Left lung (tissue), 10 donors: ENCODE results near the gene UBR2. TPM values are rescaled to one million over a fixed set of nuclear protein-coding genes. Genes with fewer than 3 reads are reported as not detected.
"Not testable (repeated sequence)": the region's sequence is repeated elsewhere in the genome, so short reads cannot be mapped to it uniquely, and the experiment has no call there.

Source experiments
- ATAC-seq: fragments of 200-7000 bp; cut with Tn5 transposase; one replicate; pipeline ENCODE4 v1.9.1; 2020; ENCODE audit warnings: moderate library complexity
- DNase-seq, 4 donors: peaks; one replicate each; pipeline ENCODE4 v3.0.0-alpha.2; 2013 to 2020
- H3K27ac ChIP-seq, 2 donors: fragments of 200-600 bp; sonication (generic) in 1 of 2; one replicate each; pipeline versions ENCODE4 v1.5.0 to v1.8.0; 2020 to 2021
- H3K27me3 ChIP-seq, 2 donors: fragments of 200-600 bp; sonication (generic) in 1 of 2; one replicate each; pipeline versions ENCODE4 v1.5.0 to v1.8.0; 2020 to 2021
- H3K36me3 ChIP-seq, 2 donors: fragments of 200-600 bp; sonication (generic) in 1 of 2; one replicate each; pipeline versions ENCODE4 v1.5.0 to v1.8.0; 2020 to 2021
- H3K4me1 ChIP-seq, 2 donors: fragments of 200-600 bp; one replicate each; pipeline ENCODE4 v1.8.0; 2021
- H3K4me3 ChIP-seq, 2 donors: fragments of 200-600 bp; sonication (generic) in 1 of 2; one replicate each; pipeline versions ENCODE4 v1.5.0 to v1.8.0; 2020 to 2021; ENCODE audit warnings: mild to moderate bottlenecking in 1 of 2
- H3K9me3 ChIP-seq, 2 donors: fragments of 200-600 bp; sonication (generic) in 1 of 2; one replicate each; pipeline versions ENCODE4 v1.5.0 to v1.8.0; 2020 to 2021
- intact Hi-C, 2 donors: fragments of 100-400 bp; cut with DNase I; formaldehyde crosslinking; loops; one replicate each; pipeline versions ENCODE4 v1.11.2 to v1.14.2; 2022
- polyA plus RNA-seq, 6 donors: library from polyadenylated mRNA; unstranded; fragments of 120-200 nt; gene quantifications; one replicate each; pipeline ENCODE4 v1.2.1, GENCODE V29; 2013; ENCODE audit not compliant: insufficient read length in 6 of 6
- total RNA-seq, 2 donors: library from RNA; stranded (reverse); fragmentation: NEBNext Ultra II Directional; extraction: Animal tissue kit (Norgen Biotek cat#: 25700); gene quantifications; one replicate each; pipeline ENCODE4 v1.2.1, GENCODE V29; 2021
- TF ChIP-seq, protein P1 (sequence below), 2 donors: fragments of 200-600 bp; sonication (generic) in 1 of 2; IDR thresholded peaks; one replicate each; pipeline versions ENCODE4 v1.5.0 to v1.8.0; 2021; ENCODE audit warnings: antibody characterized with exemption in 2 of 2
- donor health status: DM: no; HTN: yes; CAD: no.
- donor health status: DM: no; HTN: no; CAD: no.

The UBR2 gene
- total and polyA plus RNA-seq, 8 donors = 27.9 to 34.6 (median 29.3) TPM

- Histone ChIP-seq H3K9me3 (no peaks in the 10 kb centered on the region), H3K27me3 (no peaks in the 10 kb centered on the region), H3K4me3 (peak overlapping the region; percentile 39 to 52), H3K27ac (peak overlapping the region; percentile 75 to 86), H3K4me1 (peaks cover 0 to 16% of the 10 kb centered on the region in 2 donors), H3K36me3 (no peaks in the 10 kb centered on the region)
- intact Hi-C loops = loop anchor here in 1 of 2 donors (10.0 kb wide), 1 partner anchor 63 kb away; no protein-coding TSS in a partner anchor
- no peak for DNase-seq
- ATAC-seq = no peak
- TF ChIP-seq, protein P1, sequence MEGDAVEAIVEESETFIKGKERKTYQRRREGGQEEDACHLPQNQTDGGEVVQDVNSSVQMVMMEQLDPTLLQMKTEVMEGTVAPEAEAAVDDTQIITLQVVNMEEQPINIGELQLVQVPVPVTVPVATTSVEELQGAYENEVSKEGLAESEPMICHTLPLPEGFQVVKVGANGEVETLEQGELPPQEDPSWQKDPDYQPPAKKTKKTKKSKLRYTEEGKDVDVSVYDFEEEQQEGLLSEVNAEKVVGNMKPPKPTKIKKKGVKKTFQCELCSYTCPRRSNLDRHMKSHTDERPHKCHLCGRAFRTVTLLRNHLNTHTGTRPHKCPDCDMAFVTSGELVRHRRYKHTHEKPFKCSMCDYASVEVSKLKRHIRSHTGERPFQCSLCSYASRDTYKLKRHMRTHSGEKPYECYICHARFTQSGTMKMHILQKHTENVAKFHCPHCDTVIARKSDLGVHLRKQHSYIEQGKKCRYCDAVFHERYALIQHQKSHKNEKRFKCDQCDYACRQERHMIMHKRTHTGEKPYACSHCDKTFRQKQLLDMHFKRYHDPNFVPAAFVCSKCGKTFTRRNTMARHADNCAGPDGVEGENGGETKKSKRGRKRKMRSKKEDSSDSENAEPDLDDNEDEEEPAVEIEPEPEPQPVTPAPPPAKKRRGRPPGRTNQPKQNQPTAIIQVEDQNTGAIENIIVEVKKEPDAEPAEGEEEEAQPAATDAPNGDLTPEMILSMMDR (IDR thresholded peaks at IDR 0.05) = no peak
Observed at GRCh38 chr6:42727627-42728026, 163.8 kb downstream of the UBR2 start.

DNA sequence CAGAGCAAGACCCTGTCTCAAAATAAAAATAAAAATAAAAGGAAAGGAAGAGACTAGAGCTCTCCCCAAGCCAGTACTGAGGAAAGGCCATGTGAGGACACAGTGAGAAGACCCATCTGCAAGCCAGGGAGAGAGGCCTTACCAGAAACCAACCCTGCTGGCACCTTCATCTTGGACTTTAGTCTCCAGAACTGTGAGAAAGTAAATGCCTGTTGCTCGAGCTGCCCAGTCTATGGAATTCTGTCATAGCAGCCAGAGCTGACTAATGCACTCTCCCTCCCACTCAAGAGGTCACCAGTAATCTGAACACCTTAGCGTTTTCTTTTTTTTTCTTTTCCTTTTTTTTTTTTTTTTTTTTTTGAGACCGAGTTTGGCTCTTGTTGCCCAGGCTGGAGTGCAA, 165.9 kb downstream of the UBR2 start:
- peaks cover 0 to 16% of the 10 kb centered on the region in 2 donors for H3K4me1 ChIP-seq
- ATAC-seq = no peak
- no peaks in the 10 kb centered on the region for H3K9me3 ChIP-seq
- intact Hi-C loops = loop anchor here in 1 of 2 donors (10.0 kb wide), 1 partner anchor 65 kb away; no protein-coding TSS in a partner anchor
- TF ChIP-seq, protein P1 (IDR thresholded peaks at IDR 0.05) = no peak
- no peaks in the 10 kb centered on the region for H3K36me3 ChIP-seq
- H3K4me3 ChIP-seq = no peak overlapping the region
- H3K27ac ChIP-seq = no peak overlapping the region
- DNase-seq = no peak
- H3K27me3 ChIP-seq = no peaks in the 10 kb centered on the region

DNA sequence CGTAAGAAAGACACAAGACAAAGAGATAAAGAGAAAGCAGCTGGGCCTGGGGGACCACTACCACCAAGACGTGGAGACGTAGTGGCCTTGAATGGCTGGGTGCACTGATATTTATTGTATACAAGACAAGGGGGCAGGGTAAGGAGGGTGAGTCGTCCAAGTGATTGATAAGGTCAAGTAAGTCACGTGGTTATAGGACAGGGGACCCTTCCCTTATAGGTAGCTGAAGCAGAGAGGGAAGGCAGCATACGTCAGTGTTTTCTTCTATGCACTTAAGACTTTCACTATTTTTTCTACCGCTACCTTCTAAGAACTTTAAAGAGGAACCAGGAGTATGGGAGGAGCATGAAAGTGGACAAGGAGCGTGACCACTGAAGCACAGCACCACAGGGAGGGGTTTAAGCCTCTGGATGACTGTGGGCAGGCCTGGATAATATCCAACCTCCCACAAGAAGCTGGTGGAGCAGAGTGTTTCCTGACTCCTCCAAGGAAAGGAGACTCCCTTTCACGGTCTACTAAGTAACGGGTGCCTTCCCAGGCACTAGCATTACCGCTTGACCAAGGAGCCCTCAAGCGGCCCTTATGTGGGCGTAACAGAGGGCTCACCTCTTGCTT, 170.1 kb downstream of the UBR2 start:
- H3K4me3 ChIP-seq, intact Hi-C loops, H3K9me3 ChIP-seq, H3K36me3 ChIP-seq, H3K27me3 ChIP-seq, H3K4me1 ChIP-seq, H3K27ac ChIP-seq: not testable (repeated sequence)
- ATAC-seq (peak; percentile 79), DNase-seq (peak in 2 of 4 donors; percentile 35 to 65)

GRCh38 chr6:42735976-42736375, 172.1 kb downstream of the UBR2 start:
- no peak overlapping the region for H3K4me3 ChIP-seq
- H3K27me3 ChIP-seq = no peaks in the 10 kb centered on the region
- no peak for ATAC-seq
- no peaks in the 10 kb centered on the region for H3K36me3 ChIP-seq
- TF ChIP-seq, protein P1 (IDR thresholded peaks at IDR 0.05) = no peak
- H3K9me3 ChIP-seq = no peaks in the 10 kb centered on the region
- H3K27ac ChIP-seq = no peak overlapping the region
- H3K4me1 ChIP-seq = no peaks in the 10 kb centered on the region
- no peak for DNase-seq
- intact Hi-C loops = no loop called here

DNA sequence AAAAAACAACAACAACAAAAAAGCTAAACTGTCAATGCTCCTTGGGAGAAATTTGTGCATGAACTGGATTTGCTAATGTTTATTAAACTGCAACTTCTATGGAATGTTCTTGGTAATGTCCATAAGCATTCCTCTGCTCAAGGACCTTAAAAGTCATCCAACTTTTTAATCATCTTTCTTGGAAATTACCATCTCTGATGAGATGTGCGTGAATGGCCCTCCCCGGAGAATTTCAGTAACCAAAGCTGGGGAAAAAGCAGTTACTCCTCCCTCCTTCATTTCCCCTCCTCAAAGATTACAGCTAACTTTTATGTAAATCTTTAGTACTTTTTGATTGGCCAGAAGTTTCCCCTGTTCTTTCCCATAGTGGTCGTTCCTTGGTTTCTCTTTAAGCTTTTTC, 176.9 kb downstream of the UBR2 start:
- ATAC-seq (no peak), DNase-seq (no peak)
- Histone ChIP-seq H3K4me1 (peaks cover 3 to 25% of the 10 kb centered on the region in 2 donors), H3K9me3 (no peaks in the 10 kb centered on the region), H3K27ac (no peak overlapping the region), H3K36me3 (no peaks in the 10 kb centered on the region), H3K4me3 (no peak overlapping the region), H3K27me3 (no peaks in the 10 kb centered on the region)
- TF ChIP-seq, protein P1 (IDR thresholded peaks at IDR 0.05) = no peak
- intact Hi-C loops = no loop called here
